ENCODE results near the gene POLA1. TPM values are rescaled to one million over a fixed set of nuclear protein-coding genes. Genes with fewer than 3 reads are reported as not detected.

Gene POLA1
- total RNA-seq, 4 donors from 2014 or later = 1.2 to 9.1 (median 5.4) TPM

- no peak for TF ChIP-seq EP300 (IDR thresholded peaks at IDR 0.05; ENCODE audit: low read depth)
- TF ChIP-seq POLR2A (IDR thresholded peaks at IDR 0.05) = no peak
- TF ChIP-seq POLR2AphosphoS5 (IDR thresholded peaks at IDR 0.05) = no peak
- no peak for TF ChIP-seq CTCF (IDR thresholded peaks at IDR 0.05)
- 39% methylated on average over 3 of the region's 3 CpGs; no CpG with 5 or more reads in 1 of the 2 donors for WGBS, 2 donors (ENCODE audit: low coverage in 1 of 2)
- DNase-seq = no peak
- in situ Hi-C loops (cut with MboI; ENCODE audit: low pct_ligation_motif_present in 1 of 4, low pct_unique_long_range_greater_than_20kb in 1 of 4, low sequenced_read_pairs in 3 of 4) (no loop called here), intact Hi-C loops (cut with DNase I; ENCODE audit: low total_unique reads) (no loop called here)
- Histone ChIP-seq H3K4me1 (no peaks in the 10 kb centered on the region), H3K36me3 (no peaks in the 10 kb centered on the region), H3K4me3 (no peak overlapping the region), H3K27ac (no peak overlapping the region), H3K27me3 (no peaks in the 10 kb centered on the region), H3K9me3 (no peaks in the 10 kb centered on the region)
These were observed 26.3 kb downstream of the POLA1 start for GRCh38 chrX:24720036-24720435.

- in situ Hi-C loops (cut with MboI; ENCODE audit: low pct_ligation_motif_present in 1 of 4, low pct_unique_long_range_greater_than_20kb in 1 of 4, low sequenced_read_pairs in 3 of 4) (no loop called here), intact Hi-C loops (cut with DNase I; ENCODE audit: low total_unique reads) (no loop called here)
- 35 to 57% methylated on average over 2 to 3 of the region's 3 CpGs for WGBS, 2 donors (ENCODE audit: low coverage in 1 of 2)
- no peak for DNase-seq
- H3K27me3 ChIP-seq = no peaks in the 10 kb centered on the region
- no peaks in the 10 kb centered on the region for H3K9me3 ChIP-seq
- H3K4me1 ChIP-seq = no peaks in the 10 kb centered on the region
- TF ChIP-seq POLR2A (IDR thresholded peaks at IDR 0.05) = no peak
- no peak for TF ChIP-seq CTCF (IDR thresholded peaks at IDR 0.05)
- TF ChIP-seq POLR2AphosphoS5 (IDR thresholded peaks at IDR 0.05) = no peak
- TF ChIP-seq EP300 (IDR thresholded peaks at IDR 0.05; ENCODE audit: low read depth) = no peak
- H3K36me3 ChIP-seq = no peaks in the 10 kb centered on the region
- no peak overlapping the region for H3K27ac ChIP-seq
- no peak overlapping the region for H3K4me3 ChIP-seq
These were observed 34.8 kb downstream of the POLA1 start for GRCh38 chrX:24728530-24728929.

GRCh38 chrX:24732766-24733500 is 39.2 kb downstream of the POLA1 start:
- in situ Hi-C loops (cut with MboI; ENCODE audit: low pct_ligation_motif_present in 1 of 4, low pct_unique_long_range_greater_than_20kb in 1 of 4, low sequenced_read_pairs in 3 of 4) = no loop called here
- no peak for TF ChIP-seq EP300 (IDR thresholded peaks at IDR 0.05; ENCODE audit: low read depth)

GRCh38 chrX:24741330-24741729 is 47.6 kb downstream of the POLA1 start:
- H3K27me3 ChIP-seq = no peaks in the 10 kb centered on the region
- H3K36me3 ChIP-seq = no peaks in the 10 kb centered on the region
- no peak for TF ChIP-seq POLR2A (IDR thresholded peaks at IDR 0.05)
- TF ChIP-seq POLR2AphosphoS5 (IDR thresholded peaks at IDR 0.05) = no peak
- TF ChIP-seq CTCF (IDR thresholded peaks at IDR 0.05) = no peak
- no peak for TF ChIP-seq EP300 (IDR thresholded peaks at IDR 0.05; ENCODE audit: low read depth)
- no peak overlapping the region for H3K4me3 ChIP-seq
- intact Hi-C loops (cut with DNase I; ENCODE audit: low total_unique reads) = no loop called here
- H3K27ac ChIP-seq = no peak overlapping the region
- in situ Hi-C loops (cut with MboI; ENCODE audit: low pct_ligation_motif_present in 1 of 4, low pct_unique_long_range_greater_than_20kb in 1 of 4, low sequenced_read_pairs in 3 of 4) = no loop called here
- no peaks in the 10 kb centered on the region for H3K9me3 ChIP-seq
- 65 to 77% methylated on average over 3 of the region's 3 CpGs for WGBS, 2 donors (ENCODE audit: low coverage in 1 of 2)
- no peaks in the 10 kb centered on the region for H3K4me1 ChIP-seq
- no peak for DNase-seq

More at GRCh38 chrX:24732766-24733500, 39.2 kb downstream of the POLA1 start:
- no peaks in the 10 kb centered on the region for H3K9me3 ChIP-seq
- no peaks in the 10 kb centered on the region for H3K36me3 ChIP-seq
- DNase-seq = no peak
- no peak overlapping the region for H3K4me3 ChIP-seq
- intact Hi-C loops (cut with DNase I; ENCODE audit: low total_unique reads) = no loop called here
- H3K27me3 ChIP-seq = no peaks in the 10 kb centered on the region
- H3K27ac ChIP-seq = no peak overlapping the region
- H3K4me1 ChIP-seq = no peaks in the 10 kb centered on the region
- 93% methylated on average over 6 of the region's 6 CpGs; no CpG with 5 or more reads in 1 of the 2 donors for WGBS, 2 donors (ENCODE audit: low coverage in 1 of 2)

All from transverse colon (tissue), 4 donors.